Measurements from ENCODE around the gene STK11IP. TPM values are rescaled to one million over a fixed set of nuclear protein-coding genes. Genes with fewer than 3 reads are reported as not detected.

Gene STK11IP
- polyA plus RNA-seq, 1 donor from 2014 or later: 9.2 TPM

GRCh38 chr2:219628986-219629901 lies 31.6 kb downstream of the STK11IP start:
- Mint-ChIP-seq H3K27me3 (peaks cover 32% of the 10 kb centered on the region), H3K36me3 (no peaks in the 10 kb centered on the region), H3K27ac (no peak overlapping the region), H3K4me1 (peaks cover 1 to 6% (median 5%) of the 10 kb centered on the region in 3 donors), H3K9me3 (no peaks in the 10 kb centered on the region), H3K4me3 (no peak overlapping the region)

- H3K9me3 Mint-ChIP-seq: no peaks in the 10 kb centered on the region
- H3K36me3 Mint-ChIP-seq: no peaks in the 10 kb centered on the region
- no peak overlapping the region for H3K27ac Mint-ChIP-seq
- H3K4me3 Mint-ChIP-seq: no peak overlapping the region
- H3K27me3 Mint-ChIP-seq: peaks cover 31% of the 10 kb centered on the region
- peaks cover 1 to 6% (median 5%) of the 10 kb centered on the region in 3 donors for H3K4me1 Mint-ChIP-seq
Measured at GRCh38 chr2:219629976-219630695, 32.5 kb downstream of the STK11IP start.

- Mint-ChIP-seq H3K4me3 (no peak overlapping the region), H3K27me3 (peaks cover 37% of the 10 kb centered on the region), H3K4me1 (peaks cover 1 to 6% (median 5%) of the 10 kb centered on the region in 3 donors)
Measured at GRCh38 chr2:219630770-219631405, 33.2 kb downstream of the STK11IP start.

GRCh38 chr2:219631406-219631891 lies 33.8 kb downstream of the STK11IP start:
- peaks cover 34% of the 10 kb centered on the region for H3K27me3 Mint-ChIP-seq

More at GRCh38 chr2:219630770-219631405, 33.2 kb downstream of the STK11IP start:
- Mint-ChIP-seq H3K27ac (no peak overlapping the region), H3K36me3 (no peaks in the 10 kb centered on the region), H3K9me3 (peaks cover 0 to 2% (median 0%) of the 10 kb centered on the region in 3 donors)

GRCh38 chr2:219631904-219632759 lies 34.5 kb downstream of the STK11IP start:
- H3K9me3 Mint-ChIP-seq: peaks cover 0 to 2% (median 0%) of the 10 kb centered on the region in 3 donors
- H3K36me3 Mint-ChIP-seq: no peaks in the 10 kb centered on the region
- peaks cover 0 to 1% (median 0%) of the 10 kb centered on the region in 3 donors for H3K4me1 Mint-ChIP-seq
- H3K27me3 Mint-ChIP-seq: peaks cover 29% of the 10 kb centered on the region
- no peak overlapping the region for H3K27ac Mint-ChIP-seq
- no peak overlapping the region for H3K4me3 Mint-ChIP-seq

More at GRCh38 chr2:219631406-219631891, 33.8 kb downstream of the STK11IP start:
- peaks cover 0 to 2% (median 0%) of the 10 kb centered on the region in 3 donors for H3K9me3 Mint-ChIP-seq
- peaks cover 1 to 5% (median 5%) of the 10 kb centered on the region in 3 donors for H3K4me1 Mint-ChIP-seq
- no peaks in the 10 kb centered on the region for H3K36me3 Mint-ChIP-seq
- no peak overlapping the region for H3K27ac Mint-ChIP-seq
- no peak overlapping the region for H3K4me3 Mint-ChIP-seq

- Mint-ChIP-seq H3K4me1 (peaks cover 0 to 1% (median 0%) of the 10 kb centered on the region in 3 donors), H3K36me3 (no peaks in the 10 kb centered on the region), H3K9me3 (peaks cover 0 to 2% (median 0%) of the 10 kb centered on the region in 3 donors), H3K27ac (no peak overlapping the region), H3K4me3 (no peak overlapping the region), H3K27me3 (peaks cover 31% of the 10 kb centered on the region)
Measured at GRCh38 chr2:219632760-219633105, 35.1 kb downstream of the STK11IP start.

- Mint-ChIP-seq H3K27ac (no peak overlapping the region), H3K27me3 (peaks cover 26% of the 10 kb centered on the region), H3K36me3 (no peaks in the 10 kb centered on the region), H3K4me1 (peaks cover 0 to 1% (median 0%) of the 10 kb centered on the region in 3 donors), H3K4me3 (peak overlapping the region in 1 of 4 donors; percentile 28), H3K9me3 (peaks cover 0 to 2% (median 0%) of the 10 kb centered on the region in 3 donors)
Measured at GRCh38 chr2:219633276-219634065, 35.8 kb downstream of the STK11IP start.

- H3K27me3 Mint-ChIP-seq: peaks cover 26% of the 10 kb centered on the region
- no peak overlapping the region for H3K27ac Mint-ChIP-seq
- peaks cover 0 to 2% (median 0%) of the 10 kb centered on the region in 3 donors for H3K9me3 Mint-ChIP-seq
- H3K4me3 Mint-ChIP-seq: no peak overlapping the region
- no peaks in the 10 kb centered on the region for H3K36me3 Mint-ChIP-seq
- peaks cover 0 to 5% (median 1%) of the 10 kb centered on the region in 3 donors for H3K4me1 Mint-ChIP-seq
Measured at GRCh38 chr2:219634171-219634940, 36.7 kb downstream of the STK11IP start.

- Mint-ChIP-seq H3K4me1 (peaks cover 0 to 5% (median 1%) of the 10 kb centered on the region in 3 donors), H3K27me3 (peaks cover 26% of the 10 kb centered on the region), H3K4me3 (no peak overlapping the region), H3K27ac (no peak overlapping the region), H3K36me3 (no peaks in the 10 kb centered on the region), H3K9me3 (peaks cover 0 to 2% (median 0%) of the 10 kb centered on the region in 3 donors)
Measured at GRCh38 chr2:219634951-219635751, 37.5 kb downstream of the STK11IP start.

- Mint-ChIP-seq H3K36me3 (no peaks in the 10 kb centered on the region), H3K9me3 (peaks cover 0 to 2% (median 0%) of the 10 kb centered on the region in 3 donors), H3K4me1 (peaks cover 0 to 5% (median 0%) of the 10 kb centered on the region in 3 donors), H3K27me3 (peaks cover 21% of the 10 kb centered on the region), H3K27ac (no peak overlapping the region), H3K4me3 (no peak overlapping the region)
Measured at GRCh38 chr2:219636144-219636915, 38.7 kb downstream of the STK11IP start.

GRCh38 chr2:219636941-219637841 lies 39.5 kb downstream of the STK11IP start:
- no peaks in the 10 kb centered on the region for H3K36me3 Mint-ChIP-seq
- H3K27ac Mint-ChIP-seq: no peak overlapping the region
- peaks cover 0 to 2% (median 0%) of the 10 kb centered on the region in 3 donors for H3K9me3 Mint-ChIP-seq
- H3K4me1 Mint-ChIP-seq: peaks cover 0 to 5% (median 0%) of the 10 kb centered on the region in 3 donors
- peaks cover 19% of the 10 kb centered on the region for H3K27me3 Mint-ChIP-seq
- H3K4me3 Mint-ChIP-seq: no peak overlapping the region

Measured in IgD-negative memory B cell (primary cell).